GM18873 (cell line): ENCODE data around the gene OPHN1.

Experiments used
- ATAC-seq: cut with Tn5 transposase; IDR thresholded peaks from one replicate; pipeline ENCODE4 v1.9.1; 2021; ENCODE audit warnings: mild to moderate bottlenecking, moderate library complexity, moderate number of reproducible peaks; ENCODE audit not compliant: unreplicated experiment, low FRiP score

The OPHN1 gene, protein sequence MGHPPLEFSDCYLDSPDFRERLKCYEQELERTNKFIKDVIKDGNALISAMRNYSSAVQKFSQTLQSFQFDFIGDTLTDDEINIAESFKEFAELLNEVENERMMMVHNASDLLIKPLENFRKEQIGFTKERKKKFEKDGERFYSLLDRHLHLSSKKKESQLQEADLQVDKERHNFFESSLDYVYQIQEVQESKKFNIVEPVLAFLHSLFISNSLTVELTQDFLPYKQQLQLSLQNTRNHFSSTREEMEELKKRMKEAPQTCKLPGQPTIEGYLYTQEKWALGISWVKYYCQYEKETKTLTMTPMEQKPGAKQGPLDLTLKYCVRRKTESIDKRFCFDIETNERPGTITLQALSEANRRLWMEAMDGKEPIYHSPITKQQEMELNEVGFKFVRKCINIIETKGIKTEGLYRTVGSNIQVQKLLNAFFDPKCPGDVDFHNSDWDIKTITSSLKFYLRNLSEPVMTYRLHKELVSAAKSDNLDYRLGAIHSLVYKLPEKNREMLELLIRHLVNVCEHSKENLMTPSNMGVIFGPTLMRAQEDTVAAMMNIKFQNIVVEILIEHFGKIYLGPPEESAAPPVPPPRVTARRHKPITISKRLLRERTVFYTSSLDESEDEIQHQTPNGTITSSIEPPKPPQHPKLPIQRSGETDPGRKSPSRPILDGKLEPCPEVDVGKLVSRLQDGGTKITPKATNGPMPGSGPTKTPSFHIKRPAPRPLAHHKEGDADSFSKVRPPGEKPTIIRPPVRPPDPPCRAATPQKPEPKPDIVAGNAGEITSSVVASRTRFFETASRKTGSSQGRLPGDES

DNA sequence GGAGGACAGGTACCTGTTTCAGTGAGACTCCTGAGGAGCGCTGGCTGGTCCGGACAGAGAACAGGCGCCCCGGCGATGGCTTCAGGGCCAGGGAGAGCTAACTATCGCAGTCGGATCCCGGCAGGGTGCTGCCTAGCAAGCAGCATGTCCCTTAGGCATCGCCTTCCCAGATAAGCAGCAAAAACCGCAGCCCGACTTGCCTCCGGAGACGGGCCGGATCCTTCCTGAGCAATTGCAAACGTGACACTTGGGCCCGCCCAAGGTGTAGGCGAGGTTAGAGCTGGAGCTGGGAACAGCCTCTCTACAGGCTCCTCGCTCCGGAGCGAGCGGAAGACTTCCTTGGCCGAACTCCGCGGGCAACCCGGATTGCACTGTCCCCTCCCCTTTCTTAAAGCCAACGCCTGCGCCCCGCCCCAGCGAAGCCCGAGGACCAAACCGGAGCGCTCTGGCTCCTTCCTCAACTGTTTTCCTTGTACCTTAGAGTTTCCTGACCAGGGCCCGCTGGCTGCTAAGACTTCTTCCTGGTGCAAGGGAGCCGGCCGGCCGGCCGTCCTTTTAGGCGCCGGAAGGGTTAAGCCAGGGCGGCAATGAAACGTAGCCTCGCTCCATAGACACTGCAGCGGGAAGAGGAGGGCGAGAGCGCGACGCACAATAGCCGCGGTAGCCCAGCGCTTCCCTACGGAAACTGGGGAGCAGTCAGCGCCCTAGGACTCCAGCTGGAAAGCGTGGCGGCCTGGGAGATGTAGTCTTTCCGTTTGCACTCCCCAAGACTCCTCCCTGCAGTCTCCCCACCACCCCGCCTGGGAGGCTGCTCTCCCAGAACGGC is at the start of gene OPHN1:
TSS of gene OPHN1 (minus strand) at position 341 of the 826 bp plus-strand sequence. CDS start 475 bp downstream, outside the sequence.
- ATAC-seq, result no peak

GRCh38 chrX:68480969-68481368 is 47.7 kb upstream of the OPHN1 start:
- ATAC-seq, result no peak

- no peak for ATAC-seq
Observed at GRCh38 chrX:68464796-68465195, 31.5 kb upstream of the OPHN1 start.

- no peak for ATAC-seq
Observed at GRCh38 chrX:68463880-68464279, 30.6 kb upstream of the OPHN1 start.

DNA sequence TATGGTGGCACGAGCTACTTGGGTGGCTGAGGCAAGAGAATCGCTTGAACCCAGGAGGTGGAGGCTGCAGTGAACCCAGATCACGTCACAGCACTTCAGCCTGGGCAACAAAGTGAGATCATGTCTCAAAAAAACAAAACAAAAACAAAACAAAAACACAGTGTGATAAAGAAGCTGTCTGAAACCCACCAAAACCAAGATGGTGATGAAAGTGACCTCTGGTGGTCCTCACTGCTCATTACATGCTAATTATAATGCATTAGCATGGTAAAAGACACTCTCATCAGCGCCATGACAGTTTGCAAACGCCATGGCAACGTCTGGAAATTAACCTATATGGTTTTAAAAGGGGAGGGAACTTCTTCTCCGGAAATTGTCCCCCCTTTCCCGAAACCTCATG is 29.4 kb upstream of the OPHN1 start:
- ATAC-seq, result no peak

DNA sequence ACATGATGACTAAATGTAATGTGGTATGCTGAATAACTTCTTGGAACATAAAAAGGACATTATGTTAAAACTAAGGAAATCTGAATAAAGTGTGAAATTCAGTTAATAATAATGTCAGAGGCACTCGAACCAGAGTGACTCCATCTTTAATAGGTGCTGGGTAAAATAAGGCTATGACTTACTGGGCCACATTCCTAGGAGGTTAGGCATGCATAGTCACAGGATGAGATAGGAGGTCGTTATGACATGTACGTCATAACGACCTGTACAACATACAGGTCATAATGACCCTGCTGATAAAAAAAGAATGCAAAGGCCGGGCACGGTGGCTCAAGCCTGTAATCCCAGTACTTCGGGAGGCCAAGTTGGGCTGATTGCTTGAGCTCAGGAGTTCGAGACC is 28.9 kb upstream of the OPHN1 start:
- ATAC-seq, result no peak

- no peak for ATAC-seq
Observed at GRCh38 chrX:68461576-68461975, 28.3 kb upstream of the OPHN1 start.

DNA sequence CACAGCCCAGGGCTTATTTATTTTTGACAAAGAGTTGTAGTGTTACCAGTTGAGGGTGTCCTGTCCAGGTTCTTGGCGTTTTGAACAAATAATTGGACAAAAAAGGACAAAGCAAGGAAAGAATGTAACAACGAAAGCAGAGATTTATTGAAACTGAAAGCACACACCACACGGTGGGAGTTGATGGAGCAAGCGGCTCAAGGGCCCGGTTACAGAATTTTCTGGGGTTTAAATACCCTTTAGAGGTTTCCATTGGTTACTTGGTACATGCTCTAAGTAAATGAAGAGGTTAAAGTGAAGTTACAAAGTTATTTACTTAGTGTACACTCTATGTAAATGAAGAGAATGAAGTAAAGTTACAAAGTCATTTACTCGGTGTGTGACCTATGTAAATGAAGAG is 27.8 kb upstream of the OPHN1 start:
- ATAC-seq, result no peak

DNA sequence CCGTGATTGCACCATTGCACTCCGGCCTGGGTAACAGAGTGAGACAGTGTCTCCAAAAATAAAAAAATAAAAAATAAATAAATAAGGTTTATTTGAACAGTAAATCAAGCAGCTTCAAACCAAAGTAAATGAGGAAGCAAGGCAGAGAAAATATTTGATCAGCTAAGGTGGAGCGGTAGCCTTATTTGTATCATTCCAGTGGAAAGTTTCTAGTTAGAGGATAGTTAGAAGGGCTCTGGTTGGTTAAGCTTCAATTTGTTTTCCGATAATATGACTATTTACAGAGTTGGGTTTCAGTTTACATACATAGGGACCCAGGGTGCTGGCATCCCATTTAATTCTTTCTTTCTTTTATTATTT is 21.8 kb upstream of the OPHN1 start:
- ATAC-seq, result no peak

DNA sequence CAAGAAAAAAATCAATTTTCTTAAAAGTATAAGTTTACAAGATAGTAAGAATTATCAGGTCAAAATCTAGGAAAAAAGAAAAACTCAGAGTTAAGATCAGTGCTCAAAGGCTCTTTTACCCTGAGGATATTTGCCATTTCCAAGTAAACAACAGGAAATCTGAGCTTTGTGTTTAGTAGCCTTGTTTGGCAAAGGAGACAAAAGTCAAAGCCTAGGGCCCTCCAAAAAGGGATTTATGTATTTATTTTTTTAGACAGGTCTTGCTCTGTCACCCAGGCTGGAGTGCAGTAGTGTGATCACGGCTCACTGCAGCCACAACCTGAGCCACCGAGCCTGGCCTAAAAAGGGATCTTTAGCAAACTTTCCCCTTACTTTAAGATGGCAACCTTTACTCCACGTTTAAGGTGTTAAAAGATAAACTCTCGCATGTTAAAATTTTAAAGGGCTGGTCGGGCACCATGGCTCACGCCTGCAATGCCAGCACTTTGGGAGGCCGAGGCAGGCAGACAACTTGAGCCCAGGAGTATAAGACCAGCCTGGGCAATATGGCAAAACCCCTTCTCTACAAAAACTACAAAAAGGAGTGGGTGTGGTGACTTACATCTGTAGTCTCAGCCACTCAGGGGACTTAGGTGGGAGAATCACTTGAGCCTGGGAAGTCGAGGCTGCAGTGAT is 21.3 kb upstream of the OPHN1 start:
- no peak for ATAC-seq

GRCh38 chrX:68451720-68452119 is 18.4 kb upstream of the OPHN1 start:
- ATAC-seq, result no peak

DNA sequence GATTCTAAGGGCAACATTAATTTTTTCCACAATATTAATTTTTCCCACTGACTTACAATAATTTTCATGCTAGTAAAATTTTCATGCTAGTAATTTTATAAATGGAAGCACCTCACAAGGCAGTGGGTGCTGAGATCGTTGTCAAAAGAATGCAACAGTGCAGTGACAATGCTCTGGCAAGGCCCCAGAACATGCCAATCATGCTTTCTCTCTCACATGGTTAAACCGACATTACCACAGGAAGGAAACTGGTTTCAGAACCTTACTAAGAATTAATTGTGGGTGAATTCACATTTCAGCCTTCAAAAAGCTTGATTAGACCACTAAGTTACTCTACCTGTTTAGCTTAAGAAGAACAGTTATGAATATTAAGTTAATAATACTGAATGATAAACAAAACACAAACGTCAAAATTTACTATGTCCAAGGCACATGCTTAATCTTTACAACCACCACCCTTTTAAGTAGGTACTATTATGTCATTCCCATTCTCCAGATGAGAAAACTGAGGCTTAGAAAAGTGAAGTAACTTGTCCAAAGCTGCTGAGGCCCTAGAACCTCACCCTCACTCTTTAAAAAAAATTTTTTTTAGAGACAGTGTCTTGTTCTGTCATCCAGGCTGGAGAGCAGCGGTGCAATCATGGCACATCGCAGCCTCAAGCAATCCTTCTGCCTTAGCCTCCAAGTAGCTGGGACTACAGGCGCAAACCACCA is 10.0 kb upstream of the OPHN1 start:
- ATAC-seq, result no peak

DNA sequence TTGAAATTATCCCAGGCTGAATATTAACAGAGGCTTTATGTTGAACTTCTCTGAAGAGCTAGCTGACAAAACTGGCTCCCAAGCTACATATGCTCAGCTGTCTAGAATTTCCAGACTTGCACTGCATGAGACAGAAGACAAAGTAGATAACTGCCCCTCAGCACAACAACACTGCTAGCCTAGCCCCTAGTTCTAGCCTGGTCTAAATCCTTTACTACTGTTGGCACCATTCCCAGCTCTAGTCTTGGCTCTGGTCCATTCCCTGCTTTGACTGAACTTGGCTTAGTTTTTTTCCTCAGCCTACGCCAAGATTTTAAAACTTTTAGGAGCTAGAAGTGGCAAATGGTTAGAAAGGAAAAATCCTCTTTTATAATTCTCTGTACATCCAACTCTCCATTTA is 7.6 kb upstream of the OPHN1 start:
- ATAC-seq, result no peak

DNA sequence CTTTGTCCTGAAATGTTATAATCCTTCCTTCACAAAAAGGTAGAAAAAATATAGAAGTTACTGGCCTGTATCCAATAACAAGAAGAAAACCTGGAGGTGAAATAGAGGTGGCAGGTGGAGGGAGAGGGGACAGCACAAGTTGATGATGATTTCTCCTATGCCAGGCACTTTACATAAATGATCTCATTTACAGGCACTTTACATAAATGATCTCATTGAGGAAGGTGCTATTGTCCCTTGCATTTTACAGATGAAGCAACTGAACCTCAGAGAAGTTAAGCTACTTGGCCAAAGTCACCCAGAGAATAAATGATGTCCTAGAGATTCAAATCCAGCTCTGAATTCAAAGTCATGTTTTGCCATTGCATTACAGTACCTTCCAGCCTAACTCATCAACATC is 7.1 kb upstream of the OPHN1 start:
- no peak for ATAC-seq

DNA sequence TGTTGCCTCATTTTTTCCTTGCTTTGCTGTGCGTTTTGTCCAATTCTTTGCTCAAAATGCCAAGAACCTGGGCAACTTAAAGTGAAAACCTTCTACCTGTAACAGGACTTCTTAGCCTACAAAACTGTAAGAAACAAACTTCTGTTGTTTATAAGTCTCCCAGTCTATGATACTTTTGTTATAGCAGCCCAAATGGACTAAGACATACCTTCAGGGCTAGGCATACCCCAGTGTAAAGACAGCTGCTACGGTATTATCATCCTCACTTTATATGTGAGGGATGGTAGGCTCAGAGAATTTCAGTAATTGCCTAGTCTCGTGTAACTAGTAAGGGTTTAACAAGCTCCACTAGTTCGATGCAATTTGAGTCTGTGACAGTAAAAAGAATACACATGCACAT is 6.0 kb upstream of the OPHN1 start:
- no peak for ATAC-seq

DNA sequence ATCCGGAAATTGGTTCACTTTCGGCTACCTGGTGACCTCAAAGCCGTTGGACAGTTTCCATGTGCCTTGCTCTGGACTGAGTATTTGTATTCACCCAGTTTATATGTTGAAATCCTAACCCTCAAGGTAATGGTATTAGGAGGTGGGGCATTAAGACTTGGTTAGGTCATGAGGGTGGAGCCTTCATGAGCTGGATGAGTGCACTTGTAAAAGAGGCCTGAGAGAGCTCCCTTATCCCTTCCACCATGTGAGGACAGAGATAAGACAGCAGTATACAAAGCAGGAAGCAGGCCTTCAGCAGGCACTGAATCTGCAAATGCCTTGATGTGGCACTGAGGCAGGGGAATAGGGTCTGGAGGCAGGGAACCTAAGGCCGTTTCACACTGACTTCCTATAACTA is 5.3 kb upstream of the OPHN1 start:
- no peak for ATAC-seq

GRCh38 chrX:68433981-68434299 is 645 bp upstream of the OPHN1 start:
- no peak for ATAC-seq

- no peak for ATAC-seq
Observed at GRCh38 chrX:68432648-68433047, 647 bp downstream of the OPHN1 start.

GRCh38 chrX:68431836-68432235 is 1.5 kb downstream of the OPHN1 start:
- no peak for ATAC-seq

DNA sequence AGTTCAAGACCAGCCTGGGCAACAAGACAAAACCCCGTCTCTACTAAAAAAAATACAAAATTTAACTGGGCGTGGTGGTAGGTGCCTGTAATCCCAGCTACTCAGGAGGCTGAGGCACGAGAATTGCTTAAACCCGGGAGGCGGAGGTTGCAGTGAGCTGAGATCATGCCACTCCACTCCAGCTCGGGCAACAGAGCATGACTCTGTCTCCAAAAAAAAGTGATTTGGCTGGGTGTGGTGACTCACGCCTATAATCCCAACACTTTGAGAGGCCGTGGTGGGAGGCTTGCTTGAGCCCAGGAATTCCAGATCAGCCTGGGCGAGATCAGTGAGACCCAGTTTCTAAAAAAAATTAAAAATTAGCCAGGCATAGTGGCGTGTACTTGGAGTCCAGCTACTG is 4.1 kb downstream of the OPHN1 start:
- no peak for ATAC-seq
